ENCODE measurements around the gene ALKBH2.

- TF ChIP-seq POLR2A (IDR thresholded peaks at IDR 0.05) (no peak), CTCF (IDR thresholded peaks at IDR 0.05) (no peak)
Observed at GRCh38 chr12:109113661-109114321, 20.5 kb upstream of the ALKBH2 start.

Data from lower leg skin (tissue), 3 donors.